Cerebellar nuclear complex (tissue), 1 donor: ENCODE data around the gene LRRC10B.
"Not testable (repeated sequence)": the region's sequence is repeated elsewhere in the genome, so short reads cannot be mapped to it uniquely, and the experiment has no call there.

ENCODE experiments used
- DNase-seq, 2 experiments: peaks; one replicate each; lab custom pipeline; 2025; lab: John Stamatoyannopoulos, UW

LRRC10B gene

DNA sequence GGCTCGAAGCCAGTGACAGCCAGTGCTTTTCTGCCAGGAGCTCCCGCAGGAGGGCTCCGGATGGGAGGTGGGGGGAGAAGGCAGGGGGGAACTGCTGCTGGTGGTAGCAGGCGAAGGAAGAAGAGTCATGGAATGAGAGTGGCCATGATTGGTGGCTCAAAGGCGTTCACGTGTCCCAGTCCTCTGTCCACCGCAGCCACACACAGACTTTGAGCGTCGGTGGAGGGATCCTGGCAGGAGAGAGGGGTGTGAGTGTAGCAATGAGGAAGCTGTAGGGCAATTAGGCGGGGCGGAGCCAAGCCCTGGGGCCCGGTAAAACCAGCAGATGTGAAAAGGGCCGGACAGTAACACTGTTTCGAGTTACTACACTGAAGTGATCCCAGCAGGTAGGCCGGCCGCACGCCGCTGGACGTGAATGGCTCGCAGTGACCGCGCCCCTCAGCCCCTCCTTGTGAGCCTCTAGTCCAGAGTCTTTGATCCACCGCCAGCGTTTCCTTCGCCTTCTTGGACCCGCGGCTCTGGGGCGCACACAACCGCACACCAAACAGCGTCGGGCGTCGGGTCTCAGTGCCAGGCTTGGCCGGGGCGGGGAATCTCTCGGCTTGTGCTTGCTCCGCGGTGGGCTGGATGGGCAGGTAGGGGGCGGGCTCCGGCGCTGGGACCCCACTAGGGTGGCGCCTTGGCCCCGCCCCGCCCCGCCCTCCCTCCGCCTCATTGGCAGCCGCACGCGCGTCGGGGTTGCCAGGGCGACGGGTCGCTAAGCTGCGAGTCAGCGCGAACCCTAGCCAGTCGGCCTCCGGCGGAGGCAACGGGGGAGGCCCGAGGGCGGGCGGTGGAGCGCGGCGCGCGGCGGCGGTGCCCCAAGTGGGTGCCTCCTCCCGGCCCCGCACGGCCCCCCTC is at the start of gene LRRC10B:
Gene LRRC10B, plus strand, starts transcription at position 788 of the 900 bp plus-strand sequence. CDS start 250 bp downstream, outside the sequence.
- no peak for DNase-seq

DNA sequence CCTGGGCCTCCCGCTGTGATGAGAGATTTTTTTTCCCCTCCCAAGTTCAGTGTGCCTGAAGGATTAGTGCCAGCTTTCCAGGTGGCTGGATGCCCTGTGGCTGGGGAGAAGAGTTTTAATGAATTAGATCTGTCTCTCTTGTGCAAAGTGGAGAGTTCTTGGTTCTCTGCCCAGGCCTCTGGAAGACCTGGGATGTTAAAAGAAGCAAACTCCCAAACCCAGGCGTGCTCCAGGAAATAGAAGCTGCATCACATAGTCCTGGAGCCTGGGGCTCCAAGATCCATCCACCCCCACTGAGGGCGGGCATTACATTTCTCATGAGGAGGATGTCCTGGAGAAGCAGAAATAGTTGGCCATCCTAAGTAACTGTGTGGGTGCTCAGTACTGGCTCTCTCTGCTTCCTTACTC is 48.1 kb upstream of the LRRC10B start:
- DNase-seq: no peak

DNA sequence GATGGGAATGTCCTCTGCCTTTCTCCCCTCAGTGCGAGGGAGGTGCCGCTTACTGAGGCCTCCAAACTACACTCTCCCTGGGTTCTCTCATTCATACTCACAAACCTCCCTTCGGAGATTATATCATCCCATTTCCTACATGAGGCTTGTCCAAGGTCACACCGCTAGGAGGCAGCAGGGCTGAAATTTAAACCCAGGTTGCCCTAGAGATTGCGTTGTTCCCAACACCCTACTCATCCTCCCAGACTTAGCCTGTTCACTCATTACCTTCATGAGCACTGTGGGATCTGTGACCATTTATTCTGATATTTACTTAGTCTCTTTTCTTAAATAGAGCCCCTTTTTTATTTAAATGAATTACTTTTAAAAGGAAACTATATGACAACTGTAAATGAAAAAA is 47.6 kb upstream of the LRRC10B start:
- no peak for DNase-seq

DNA sequence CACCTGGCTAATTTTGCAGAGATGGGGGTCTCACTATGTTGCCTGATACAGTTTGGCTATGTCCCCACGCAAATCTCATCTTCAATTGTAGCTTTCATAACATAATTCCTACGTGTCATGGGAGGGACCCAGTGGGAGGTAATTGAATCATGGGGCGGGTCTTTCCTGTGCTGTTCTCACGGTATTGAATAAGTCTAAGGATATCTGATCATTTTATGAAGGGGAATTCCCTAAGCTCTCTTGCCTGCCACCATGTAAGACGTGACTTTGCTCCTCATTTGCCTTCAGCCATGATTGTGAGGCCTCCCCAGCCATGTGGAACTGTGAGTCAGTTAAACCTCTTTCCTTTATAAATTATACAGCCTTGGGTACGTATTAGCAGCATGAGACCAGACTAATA is 40.9 kb upstream of the LRRC10B start:
- DNase-seq: not testable (repeated sequence)

DNA sequence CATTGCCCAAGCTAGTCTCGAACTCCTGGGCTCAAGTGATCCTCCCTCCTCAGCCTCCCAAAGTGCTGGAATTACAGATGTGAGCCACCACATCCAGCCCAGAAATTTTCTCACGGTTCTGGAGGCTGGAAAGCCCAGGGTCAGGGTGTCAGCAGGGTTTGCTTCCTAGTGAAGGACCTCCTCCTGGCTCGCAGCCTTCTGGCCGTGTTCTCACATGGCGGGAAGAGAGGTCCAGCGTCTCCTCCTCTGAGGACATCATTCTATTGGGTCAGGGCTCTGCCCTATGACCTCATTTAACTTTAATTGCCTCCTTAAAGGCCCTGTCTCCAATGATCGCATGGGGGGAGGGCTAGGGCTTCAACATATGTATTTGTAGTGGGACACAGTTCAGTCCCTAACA is 40.5 kb upstream of the LRRC10B start:
- no peak for DNase-seq

DNA sequence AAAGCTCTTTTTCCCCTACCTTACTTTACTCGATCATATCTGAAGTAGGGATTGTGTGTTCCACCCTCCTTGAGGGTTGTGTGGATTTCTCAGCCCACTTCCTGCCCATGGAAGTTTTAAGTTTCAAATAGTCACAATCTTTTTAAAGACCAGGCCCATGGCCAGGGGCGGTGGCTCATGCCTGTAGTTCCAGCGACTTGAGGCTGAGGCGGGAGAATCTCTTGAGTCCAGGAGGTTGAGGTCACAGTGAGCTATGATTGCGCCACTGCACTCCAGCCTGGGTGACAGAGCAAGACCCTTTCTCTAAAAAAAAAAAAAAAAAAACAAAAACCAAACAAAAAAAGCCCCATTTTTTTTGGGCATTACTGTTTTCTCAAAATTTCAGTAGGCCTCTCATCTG is 36.3 kb upstream of the LRRC10B start:
- DNase-seq: no peak

DNA sequence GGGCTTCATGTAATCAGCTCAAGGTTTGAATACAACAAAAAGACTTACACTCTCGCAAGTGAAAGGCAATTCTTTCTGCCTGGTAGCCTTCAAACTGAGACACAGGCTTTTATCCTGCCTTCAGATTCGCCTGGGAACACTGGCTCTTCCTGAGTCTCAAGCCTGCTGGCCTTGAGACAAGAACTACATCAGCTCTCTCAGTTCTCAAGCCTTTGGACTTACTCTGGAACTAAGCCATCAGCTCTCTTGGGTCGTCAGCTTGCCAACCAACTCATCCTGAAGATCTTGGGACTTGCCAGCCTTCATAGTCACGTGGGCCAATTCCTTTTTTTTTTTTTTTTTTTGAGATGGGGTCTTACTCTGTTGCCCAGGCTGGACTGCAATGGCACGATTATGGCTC is 35.7 kb upstream of the LRRC10B start:
- no peak for DNase-seq

DNA sequence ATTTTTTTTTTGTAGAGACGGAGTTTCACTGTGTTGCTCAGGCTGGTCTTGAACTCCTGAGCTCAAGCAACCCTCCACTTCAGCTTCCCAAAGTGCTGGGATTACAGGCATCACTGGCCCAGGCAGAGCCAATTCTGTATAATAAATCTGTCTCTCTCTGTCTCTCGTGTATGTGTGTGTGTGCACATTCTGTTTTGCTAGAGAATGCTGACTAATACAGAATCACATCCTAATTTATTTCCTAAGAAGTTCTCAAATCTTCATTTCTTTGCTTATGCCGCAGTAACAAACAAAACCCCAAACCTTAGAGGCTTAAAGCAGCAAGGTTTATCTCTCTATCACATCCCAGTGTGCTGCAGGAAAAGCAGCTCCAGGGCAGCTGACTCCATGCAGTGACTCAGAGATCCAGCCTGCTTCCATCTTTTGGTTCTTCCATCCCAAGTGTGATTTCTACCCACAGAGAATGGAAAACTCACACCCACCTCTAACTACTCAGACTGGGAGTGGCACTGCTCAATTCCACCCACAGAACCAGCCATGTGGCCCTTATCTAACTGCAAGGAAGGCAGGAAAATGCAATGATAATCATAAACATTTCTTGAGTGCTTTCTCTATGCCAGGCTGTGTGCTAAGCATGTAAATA is 35.1 kb upstream of the LRRC10B start:
- no peak for DNase-seq

DNA sequence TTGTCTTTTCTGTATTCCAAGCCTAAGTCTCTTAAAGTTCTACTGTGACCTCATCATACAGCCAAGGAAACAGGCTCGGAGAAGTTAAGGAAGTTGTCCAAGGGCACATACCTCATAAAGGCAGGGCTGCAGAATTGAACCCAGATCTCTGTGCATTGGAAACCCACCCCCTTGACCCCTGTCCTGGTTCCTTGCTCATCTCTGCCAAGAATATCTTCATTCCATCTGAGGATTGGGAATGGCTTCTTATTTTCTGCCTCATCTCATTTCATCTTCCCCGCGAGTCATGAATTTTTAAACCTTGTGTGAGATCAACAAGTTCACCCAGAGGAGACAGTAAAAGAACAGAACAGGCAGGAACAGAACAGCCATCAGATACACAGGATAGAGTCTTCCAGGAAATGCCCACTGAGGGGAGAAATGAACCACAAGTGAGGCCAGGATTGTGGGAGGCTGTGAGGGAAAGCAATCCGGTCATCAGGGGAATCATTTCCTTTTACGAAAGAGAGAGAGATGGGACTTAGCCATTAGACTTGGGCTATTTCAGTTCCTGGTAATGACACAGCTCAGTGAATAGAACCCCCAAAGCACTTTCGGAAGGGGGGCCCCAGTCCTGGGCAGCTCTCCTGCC is 34.4 kb upstream of the LRRC10B start:
- no peak for DNase-seq

DNA sequence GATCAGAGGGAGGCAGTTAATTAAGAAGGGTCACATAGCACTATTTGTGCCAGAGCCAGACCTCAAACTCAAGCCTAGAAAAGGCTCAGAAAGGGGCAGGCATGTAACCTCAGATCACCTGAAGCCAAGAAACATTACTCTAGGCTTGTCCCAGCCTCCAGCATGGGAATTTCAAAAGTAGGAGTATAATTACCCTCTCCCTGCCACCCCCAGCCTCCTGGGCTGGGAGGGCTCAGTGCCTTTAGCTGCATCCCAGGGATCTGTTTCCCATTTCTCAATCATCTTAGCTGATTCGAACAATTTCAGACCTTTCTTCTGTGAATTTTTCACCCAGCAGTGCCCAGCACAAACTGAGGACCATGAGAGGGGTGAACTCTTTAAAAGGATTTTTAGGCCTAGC is 33.1 kb upstream of the LRRC10B start:
- DNase-seq: no peak

DNA sequence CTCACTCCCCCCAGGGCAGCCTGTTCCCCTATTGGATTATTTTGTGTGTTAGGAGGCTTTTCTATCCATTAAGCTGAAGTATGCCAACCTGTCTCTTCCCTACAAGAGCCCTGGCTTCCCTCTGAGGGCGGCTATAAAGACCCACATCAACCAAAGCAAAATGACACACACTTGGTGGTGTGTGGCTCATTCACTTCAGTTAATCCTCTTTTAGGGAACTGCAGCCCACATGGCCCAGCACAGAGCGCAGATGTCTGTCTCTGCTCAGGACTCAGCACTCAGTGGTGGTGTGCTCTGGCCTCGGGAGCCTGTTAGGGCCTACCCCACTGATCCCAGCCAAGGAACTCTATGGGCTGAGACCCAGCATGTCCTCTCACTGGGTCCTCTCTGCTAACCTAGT is 32.2 kb upstream of the LRRC10B start:
- DNase-seq: no peak

DNA sequence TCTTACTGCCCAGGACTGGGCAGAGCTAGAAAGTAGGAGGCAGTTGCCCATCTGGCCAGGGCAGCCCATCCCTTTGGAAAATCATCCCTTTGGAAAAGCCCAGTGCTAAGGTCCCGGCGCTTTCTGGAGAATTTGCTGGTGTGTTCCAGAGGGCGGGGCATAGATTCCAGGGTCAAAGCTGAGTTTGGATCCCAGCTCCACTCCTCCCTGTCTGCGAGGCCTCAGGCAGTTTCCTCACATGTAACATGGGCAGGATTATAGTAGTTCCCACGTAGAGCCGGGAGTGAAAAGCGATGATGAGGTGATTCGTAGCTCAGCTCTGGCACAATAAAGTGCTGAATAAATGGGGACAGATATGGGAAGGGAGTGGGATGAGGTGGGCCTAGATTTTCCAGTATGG is 31.4 kb upstream of the LRRC10B start:
- no peak for DNase-seq

DNA sequence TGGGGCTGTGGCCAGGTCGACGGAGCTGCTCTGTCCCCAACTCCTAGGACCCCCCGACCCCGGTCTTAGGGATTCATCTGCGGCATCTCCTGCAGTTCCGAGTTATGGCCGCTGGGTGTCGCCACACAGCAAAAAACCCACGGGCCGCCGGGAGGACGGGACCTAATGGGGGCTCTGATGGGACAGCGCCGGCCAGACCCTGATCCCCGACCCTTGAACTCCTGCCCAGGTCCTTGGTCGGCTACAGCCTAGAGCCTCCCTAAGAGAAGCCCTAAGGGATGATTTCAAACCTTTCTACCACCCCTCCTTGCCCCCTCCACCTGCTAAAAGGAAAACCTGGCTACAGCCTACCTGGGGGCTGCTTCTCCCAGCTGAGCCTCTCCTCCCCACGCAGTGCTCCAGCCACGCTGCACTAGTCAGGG is 30.8 kb upstream of the LRRC10B start:
- no peak for DNase-seq

DNA sequence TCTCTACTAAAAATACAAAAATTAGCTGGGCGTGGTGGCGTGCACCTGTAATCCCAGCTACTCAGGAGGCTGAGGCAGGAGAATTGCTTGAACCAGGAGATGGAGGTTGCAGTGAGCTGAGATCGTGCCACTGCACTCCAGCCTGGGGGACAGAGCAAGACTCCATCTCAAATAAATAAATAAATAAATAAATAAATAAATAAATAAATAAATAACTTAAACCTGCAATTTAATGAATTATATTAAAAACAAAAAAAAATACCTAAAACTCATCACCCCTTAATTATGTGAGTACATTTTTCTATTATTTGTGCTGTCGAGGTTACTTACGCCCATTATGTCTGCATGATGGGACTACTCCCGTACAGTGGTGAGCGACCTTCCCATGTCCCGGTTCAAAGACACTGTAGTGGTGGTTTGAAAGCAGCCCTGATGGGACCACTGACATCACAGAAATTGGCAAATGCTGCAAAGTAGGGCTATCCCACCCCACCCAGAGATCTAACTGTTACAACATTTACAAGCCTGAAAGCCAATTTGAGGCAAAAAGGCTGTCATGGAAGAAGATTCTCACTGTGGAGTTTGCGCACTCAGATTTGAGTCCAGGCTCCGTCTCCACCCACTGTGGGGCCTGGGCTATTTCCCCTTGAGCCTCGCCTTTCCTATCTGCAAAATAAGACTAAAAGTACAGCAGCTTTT is 29.0 kb upstream of the LRRC10B start:
- DNase-seq: not testable (repeated sequence)

DNA sequence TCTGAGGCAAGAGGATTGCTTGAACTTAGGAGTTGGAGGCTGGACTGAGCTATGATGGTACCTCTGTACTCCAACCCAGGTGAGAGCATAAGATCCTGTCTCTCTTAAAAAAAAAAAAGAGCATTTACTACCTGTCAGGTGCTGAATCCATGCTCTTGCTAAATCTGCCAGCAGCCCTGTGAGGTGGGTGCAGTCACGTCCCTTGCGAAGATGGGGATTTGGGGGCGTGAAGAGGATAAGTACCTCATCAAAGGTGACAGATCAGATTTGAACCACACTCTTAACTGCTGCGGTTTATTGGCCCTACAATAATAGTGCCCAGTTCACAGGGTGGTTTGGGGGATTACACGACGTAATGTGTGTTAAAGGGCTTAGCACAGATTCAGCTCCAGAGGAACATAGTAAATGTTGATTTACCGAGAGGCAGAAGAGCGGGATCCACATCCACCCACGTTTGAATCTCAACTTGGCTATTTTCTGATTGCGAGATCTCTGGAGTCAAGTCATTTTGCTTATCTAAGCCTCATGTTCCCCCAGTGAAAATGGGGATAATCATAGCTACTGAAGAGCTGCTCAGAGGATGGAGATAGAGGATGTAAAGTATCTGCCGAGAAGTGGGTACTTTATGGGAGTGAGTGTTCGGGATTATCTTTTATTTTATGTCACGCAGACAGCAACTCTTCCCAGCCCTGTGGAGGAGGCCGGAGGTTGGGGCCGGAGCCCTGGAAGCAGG is 28.1 kb upstream of the LRRC10B start:
- no peak for DNase-seq

DNA sequence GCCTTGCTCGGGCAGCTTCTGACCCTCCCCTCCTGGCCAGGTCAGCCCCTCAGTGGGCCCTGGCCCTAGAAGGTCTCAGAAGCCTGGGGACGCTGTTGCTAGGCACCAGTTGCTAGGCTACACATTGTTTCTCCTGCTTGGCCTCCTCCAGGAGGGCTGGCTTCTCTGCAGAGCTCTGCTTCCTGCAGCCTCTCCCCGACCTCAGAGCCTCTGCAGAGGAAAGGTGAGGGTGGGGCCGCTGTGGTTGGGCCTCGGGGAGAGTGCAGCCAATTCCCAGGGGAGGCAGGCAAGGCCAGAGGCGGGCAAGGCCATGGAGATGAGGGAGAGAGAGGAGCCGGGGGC is 27.6 kb upstream of the LRRC10B start:
- no peak for DNase-seq

DNA sequence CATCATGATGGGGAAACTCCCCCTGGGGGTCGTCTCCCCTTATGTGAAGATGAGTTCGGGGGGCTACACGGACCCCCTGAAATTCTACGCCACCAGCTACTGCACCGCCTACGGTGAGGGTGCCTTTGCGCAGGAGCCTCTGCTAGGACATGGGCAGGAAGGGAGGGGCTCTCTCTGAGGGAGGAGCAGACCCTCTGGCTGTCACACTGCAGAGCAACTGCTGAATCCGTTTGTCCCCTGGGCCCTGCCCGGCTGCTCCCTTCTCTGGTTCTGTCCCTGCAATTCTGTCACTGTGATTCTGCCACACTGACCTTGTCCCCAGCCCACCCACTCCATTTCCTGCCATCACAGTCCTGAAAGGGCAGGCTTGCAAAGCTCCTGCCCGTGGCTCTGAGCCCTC is 26.7 kb upstream of the LRRC10B start:
- no peak for DNase-seq

DNA sequence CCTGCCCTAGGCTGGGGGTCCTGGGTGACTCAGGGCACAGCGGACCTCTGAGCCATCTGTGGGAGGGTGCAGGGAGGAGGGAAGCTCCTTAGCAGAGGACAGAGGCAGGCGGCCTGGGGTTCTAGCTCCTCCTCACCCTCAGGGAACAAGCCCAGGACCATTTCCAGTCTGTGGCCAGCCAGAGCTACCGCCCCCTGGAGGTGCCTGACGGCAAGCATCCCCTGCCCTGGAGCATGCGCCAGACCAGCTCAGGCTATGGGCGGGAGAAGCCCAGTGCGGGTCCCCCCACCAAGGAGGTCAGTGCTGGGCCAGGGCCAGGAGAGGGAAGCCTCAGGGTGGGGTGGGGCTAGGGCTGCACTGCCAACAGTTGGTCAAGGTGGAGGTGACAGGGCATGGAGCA is 26.0 kb upstream of the LRRC10B start:
- DNase-seq: no peak

DNA sequence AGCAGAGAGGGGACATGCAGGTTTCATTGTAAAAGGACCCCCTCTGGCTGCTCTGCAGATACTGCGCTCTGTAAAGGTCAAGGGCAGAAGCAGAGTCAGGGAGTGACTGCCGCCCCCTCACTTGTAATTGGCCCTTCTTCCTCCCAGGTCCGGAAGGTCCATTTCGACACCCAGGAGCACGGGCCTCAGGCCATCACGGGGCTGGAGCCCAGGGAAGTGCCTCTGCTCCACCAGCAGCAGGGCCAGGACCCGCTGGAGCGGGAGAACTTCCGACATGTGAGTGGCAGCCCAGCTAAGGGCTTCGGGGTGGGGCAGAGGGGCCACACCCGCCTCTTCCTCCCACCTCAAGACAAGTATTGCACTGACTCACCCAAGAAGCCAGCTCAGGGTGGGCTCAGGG is 24.0 kb upstream of the LRRC10B start:
- no peak for DNase-seq

DNA sequence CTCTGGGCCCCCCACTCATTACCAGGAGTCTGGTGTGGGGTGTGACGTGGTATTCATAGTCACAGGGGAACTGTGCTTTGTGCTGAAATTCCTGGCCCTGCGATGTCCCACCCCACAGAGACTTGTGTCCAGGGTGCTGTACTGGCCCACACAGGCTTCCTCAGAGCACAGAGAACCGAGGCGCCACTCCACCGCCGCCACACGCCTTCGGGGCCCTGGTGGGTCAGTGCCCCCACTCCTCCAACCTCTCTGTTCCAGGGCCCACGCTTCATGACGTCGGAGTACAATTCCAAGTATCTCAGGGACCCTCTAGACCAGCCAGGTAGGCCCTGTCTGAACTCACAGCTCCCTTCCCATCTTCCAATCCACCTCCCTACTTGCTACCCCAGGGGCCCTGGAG is 23.5 kb upstream of the LRRC10B start:
- DNase-seq: no peak

DNA sequence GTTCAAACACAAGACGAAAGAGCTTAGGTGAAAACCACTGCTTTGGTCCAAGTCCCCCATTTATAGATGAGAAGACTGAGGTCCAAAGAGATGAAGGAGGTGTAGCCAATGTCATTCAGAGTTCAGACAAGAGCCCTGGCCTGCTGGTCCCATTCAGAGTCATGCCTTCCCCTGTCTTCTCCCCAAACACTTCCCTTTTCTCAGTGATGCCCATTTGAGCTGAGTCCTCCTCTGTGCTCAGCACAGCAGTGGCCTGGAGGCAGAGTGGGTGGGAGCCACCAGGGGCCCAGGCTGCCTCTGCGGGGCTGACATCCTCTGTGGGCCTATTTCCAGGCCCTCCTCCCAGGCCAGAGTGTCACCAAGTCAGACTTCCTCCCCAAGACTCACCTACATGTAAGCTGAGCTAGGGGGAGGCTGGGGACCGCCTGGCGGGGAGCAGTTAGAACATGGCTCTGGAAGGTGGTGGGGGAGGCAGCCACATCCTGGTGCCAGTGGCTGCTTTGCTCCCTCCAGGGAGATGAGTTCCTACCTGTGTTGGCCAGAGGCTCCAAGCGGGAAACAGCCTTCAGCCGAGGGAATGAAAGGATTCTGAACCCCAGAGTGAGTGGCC is 22.4 kb upstream of the LRRC10B start:
- DNase-seq: no peak
